HG03108 (cell line): Measurements from ENCODE around the gene DNAJC5.
A peak's percentile ranks its signal among the peaks of the same experiment; 100 is the strongest.
"Not testable (repeated sequence)": the region's sequence is repeated elsewhere in the genome, so short reads cannot be mapped to it uniquely, and the experiment has no call there.

Experiments
- ATAC-seq: cut with Tn5 transposase; IDR thresholded peaks from one replicate; pipeline ENCODE4 v1.9.1; 2021; ENCODE audit warnings: moderate library complexity; ENCODE audit not compliant: unreplicated experiment

Gene DNAJC5

DNA sequence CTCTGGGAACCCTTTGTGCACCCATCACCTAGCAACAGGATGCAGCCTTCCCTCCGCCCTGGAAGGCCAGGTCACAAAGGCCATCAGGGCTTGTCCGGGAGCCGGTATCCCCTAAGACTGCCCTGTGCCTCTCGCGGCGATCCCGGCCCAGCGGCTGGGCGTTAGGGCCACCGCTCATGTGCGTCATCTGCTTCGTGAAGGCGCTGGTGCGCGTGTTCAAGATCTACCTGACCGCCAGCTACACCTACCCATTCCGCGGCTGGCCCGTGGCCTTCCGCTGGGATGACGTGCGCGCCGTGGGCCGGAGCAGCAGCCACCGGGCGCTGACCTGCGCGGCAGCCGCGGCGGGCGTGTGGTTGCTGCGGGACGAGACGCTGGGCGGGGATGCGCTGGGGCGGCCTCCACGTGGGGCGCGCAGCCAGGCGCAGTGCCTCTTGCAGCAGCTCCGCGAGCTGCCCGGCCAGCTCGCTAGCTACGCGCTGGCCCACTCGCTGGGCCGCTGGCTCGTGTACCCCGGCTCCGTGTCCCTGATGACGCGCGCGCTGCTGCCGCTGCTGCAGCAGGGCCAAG is 33.5 kb upstream of the DNAJC5 start, which contains the start of gene ABHD16B:
TSS of gene ABHD16B (plus strand) at position 134 of the 570 bp plus-strand sequence. CDS start at position 177, 43 bp downstream.
- ATAC-seq: no peak

DNA sequence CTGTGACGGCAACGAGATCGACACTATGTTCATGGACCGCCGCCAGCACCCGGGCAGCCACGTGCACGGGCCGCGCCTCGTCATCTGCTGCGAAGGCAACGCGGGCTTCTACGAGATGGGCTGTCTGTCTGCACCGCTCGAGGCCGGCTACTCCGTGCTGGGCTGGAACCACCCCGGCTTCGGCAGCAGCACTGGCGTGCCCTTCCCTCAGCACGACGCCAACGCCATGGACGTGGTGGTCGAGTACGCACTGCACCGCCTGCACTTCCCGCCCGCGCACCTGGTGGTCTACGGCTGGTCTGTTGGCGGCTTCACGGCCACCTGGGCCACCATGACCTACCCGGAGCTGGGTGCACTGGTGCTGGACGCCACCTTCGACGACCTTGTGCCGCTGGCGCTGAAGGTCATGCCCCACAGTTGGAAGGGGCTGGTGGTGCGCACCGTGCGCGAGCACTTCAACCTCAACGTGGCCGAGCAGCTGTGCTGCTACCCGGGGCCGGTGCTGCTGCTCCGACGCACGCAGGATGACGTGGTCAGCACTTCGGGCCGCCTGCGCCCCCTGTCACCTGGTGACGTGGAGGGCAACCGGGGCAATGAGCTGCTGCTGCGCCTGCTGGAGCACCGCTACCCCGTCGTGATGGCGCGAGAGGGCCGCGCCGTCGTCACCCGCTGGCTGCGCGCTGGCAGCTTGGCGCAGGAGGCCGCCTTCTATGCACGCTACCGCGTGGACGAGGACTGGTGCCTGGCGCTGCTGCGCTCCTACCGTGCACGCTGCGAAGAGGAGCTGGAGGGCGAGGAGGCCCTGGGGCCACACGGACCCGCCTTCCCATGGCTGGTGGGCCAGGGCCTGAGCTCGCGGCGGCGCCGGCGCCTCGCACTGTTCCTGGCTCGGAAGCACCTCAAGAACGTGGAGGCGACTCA is 32.7 kb upstream of the DNAJC5 start:
- ATAC-seq: no peak

DNA sequence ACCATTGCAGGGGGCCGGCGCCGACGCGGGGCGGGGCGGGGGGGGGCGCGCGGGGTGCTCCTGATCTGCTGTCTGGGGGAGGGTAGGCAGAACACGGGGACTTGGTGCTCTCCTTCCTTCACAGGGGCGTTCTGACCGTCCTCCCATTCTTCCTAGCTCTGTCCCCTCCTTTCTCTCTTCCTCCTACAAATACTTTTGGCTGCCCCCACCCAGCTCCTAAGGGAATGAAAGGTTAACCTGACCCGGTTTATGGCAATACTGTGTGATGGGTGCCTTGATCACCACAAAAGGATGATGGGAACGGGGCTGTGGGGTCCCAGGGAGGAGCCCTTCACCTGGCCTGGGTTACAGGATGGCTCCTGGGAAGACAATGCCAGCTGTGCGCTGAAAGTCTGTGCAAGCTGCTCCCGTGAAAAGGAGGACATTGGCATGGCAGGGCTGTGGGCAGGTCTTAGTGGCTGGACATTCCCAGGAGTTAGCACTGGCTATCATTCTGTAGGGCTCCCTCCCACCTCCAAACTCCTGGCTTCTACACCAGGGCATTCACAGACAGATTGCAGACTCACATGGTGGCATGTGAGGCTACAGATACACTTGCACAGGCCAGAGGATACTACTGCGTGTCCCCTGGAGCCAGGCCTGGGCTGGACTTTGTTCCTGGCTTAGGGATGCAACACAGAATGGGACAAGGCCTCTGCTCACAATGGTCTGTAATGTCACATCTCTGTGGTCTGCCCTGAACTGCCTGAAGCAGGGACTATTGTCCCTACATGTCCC is 31.7 kb upstream of the DNAJC5 start:
- no peak for ATAC-seq

DNA sequence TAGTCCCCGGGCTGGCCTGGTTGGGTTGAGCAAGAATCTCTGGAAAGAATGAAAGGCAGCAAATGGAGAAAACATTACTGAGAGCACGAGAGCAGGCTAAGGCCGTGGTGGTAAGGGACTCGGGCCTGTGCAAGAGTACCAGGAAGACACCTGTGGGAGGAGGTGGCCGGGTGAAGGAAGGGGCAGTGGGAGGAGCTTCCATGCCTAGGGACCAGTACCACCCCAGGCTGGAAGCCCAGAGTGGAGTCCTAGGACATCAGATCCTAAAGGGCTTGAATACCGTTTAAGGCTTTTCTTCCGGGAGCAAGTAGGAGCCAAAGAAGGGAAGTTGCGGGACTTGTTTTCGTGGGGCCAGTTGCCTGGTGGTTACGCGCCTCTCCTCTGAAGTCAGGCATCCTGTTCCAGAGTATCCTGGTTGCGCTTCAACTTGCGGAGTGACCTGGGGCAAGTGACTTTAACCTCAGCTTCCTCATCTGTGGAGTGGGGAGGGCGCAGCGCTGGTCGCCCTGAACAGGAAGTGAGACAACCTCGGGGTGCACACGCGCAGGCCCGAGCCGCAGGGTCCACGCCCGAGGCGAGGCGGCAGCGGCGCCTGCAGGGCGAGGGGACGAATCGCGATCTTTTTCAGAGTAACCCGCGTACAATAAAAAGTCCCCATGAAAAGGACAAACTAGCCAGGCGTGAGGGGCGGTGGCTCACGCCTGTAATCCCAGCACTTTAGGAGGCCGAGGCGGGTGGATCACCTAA is 31.0 kb upstream of the DNAJC5 start:
- peak; percentile 67 for ATAC-seq

DNA sequence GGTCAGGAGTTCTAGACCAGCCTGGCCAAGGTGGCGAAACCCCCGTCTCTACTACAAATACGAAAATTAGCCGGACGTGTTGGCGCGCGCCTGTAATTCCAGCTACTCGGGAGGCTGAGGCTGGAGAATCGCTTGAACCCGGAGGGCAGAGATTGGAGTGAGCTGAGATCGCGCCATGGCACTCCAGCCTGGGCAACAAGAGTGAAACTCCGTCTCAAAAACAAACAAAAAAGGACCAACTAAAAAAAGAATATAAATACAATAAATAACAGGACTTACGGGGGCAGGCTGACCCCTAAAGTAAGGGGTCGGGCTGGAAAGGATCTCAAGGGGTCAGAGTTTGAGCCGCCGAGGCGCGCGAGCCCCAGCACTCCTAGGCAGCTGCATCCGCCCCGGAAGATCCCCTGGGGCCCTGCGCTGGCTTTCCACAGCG is 30.4 kb upstream of the DNAJC5 start:
- ATAC-seq: no peak

DNA sequence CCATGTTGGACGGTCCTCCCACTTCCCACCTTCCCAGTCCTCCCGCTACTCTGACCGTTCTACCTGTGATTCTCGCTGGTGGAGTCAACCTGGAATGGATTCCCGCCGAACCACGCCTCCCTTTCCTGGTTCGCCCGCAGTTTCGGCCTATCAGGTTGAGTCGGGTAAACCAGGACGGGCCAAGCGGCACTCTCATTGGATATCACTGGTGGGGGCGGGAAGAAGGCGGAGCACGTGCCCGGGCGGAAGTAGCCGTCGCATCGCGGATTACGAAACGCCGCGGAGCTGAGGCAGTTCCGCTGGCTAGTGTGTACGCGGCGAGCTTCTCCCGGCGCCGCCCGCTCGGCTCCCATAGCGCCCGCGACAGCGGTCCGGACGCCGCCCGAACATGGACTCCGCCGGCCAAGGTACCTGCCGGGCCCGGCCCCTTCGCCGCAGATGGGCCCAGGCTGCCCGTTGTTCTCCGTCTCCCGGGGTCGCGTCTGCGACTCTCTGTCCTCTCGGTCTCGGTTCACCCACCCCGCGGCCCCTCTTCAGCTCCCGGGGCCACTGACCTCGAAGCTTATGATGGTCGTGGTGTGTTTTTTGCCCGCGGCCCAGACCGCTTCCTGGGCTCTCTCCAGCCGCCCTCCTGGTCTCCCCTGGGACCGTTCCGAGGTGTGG is 29.8 kb upstream of the DNAJC5 start, which contains the start of gene TPD52L2:
TSS of gene TPD52L2 (plus strand) at position 293 of the 663 bp plus-strand sequence. CDS start at position 389, 96 bp downstream.
- peak; percentile 64 for ATAC-seq

DNA sequence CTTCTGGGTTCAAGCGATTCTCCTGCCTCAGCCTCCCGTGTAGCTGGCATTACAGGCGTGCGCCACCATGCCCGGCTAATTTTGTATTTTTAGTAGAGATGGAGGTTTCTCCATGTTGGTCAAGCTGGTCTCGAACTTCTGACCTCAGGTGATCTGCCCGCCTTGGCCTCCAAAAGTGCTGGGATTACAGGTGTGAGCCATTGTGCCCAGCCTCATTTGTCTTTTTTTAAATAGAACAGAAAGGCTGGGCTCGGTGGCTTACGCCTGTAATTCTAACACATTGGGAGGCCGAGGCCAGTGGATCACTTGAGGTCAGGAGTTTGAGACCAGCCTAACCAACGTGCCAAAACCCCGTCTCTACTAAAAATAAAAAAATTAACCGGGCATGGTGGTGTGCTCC is 27.9 kb upstream of the DNAJC5 start:
- not testable (repeated sequence) for ATAC-seq

DNA sequence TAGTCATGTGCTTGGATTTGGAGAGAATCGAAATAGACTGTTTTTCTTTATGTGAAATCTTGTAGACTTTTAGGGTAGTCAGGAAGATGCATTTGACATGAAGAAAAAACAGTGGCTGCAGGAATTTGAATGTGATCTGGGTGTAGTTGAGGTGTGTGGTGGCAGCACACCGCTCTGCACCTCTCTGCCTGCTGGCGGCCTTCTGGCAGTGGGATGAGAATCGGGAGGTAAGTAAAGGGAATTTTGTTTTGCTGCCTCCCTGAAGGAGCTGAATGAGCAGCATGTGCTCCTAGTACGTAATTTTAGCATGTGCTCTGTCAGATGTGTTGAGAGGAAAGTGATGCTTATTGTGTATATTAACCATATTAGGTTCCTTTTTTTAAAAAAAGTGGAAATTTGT is 26.7 kb upstream of the DNAJC5 start:
- no peak for ATAC-seq

DNA sequence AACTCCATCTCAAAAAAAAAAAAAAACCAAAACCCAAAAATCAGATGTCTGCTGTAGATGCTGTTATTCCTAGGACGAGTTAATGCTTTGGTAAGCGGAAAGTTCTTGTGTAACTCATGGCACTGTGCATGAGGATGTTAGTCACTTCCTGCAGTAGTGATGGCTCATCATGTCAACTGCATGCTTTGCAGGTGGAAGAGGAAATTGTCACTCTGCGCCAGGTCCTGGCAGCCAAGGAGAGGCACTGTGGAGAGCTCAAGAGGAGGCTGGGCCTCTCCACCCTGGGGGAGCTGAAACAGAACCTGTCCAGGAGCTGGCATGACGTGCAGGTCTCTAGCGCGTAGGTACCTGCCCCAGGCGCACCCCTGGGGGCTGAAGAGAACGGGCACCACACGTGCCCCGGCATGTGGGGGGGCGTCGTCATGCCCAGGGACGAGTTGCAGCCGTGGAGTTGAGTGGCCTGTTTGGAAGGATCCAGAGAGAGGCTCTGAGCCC is 21.4 kb upstream of the DNAJC5 start:
- ATAC-seq: no peak

DNA sequence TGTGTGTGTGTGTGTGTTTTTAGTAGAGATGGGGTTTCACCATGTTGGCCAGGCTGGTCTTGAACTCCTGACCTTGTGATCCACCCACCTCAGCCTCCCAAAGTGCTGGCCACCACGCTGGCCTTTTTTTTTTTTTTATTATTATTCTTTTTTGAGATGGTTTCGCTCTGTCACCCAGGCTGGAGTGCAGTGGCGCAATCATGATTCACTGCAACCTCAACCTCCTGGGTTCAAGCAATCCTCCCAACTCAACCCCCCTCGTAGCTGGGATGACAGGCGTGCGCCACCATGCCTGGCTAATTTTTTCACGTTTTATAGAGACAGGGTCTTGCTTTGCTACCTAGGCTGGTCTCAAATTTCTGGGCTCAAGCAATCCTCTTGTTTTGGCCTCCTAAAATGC is 20.7 kb upstream of the DNAJC5 start:
- not testable (repeated sequence) for ATAC-seq

DNA sequence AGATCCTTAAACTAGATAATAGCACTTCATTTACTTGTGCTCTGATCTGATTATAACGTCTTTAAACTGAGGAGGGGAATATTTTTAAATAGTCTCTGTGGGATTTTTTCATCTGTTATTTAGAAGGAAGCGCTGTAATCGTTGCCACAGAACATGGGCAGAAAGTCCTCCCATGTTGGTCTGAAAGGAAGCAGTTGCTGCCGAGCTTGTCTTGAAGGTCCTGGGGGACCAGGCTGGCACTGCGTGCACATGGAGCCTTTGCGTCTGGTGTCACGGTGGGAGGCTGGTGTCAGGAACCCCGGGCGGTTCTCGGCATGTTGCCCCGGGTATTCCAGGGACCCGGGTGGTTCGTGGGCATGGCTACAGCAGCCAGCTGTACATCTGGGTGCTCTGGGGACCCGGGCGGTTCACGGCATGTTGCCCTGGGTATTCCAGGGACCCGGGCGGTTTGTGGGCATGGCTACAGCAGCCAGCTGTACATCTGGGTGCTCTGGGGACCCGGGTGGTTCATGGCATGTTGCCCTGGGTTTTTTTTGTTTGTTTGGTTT is 18.4 kb upstream of the DNAJC5 start:
- ATAC-seq: no peak

DNA sequence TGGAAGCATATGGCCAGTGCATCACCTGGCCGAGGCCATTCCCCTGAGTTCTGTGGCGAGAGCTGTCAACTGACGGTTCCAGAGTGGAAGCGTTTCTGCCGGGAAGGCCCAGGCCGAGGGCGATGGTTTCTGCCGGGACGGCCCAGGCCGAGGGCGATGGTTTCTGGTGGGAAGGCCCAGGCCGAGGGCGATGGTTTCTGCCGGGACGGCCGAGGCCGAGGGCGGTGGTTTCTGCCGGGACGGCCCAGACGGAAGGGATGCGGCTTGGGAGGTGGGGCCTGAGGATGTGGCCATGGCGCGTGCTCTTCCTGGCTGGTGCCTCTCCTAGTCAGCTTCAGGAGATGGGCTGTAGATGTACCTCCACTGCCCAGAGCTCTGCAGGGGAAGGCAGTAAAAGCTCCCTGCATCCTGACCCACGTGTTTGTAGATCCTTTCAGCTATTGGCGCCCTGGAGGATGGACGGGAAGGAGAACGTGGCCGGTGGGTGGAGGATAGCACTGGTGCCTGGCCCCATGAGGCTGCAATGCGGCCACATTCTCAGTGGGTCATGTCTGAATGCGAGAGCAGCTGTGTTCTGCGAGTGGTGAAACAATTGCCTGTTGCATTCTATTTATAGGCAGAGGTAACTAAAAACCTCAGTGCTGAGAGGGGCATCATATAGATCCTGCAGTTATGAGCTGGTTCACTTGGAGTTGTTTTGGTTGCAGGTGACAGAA is 17.0 kb upstream of the DNAJC5 start:
- no peak for ATAC-seq

DNA sequence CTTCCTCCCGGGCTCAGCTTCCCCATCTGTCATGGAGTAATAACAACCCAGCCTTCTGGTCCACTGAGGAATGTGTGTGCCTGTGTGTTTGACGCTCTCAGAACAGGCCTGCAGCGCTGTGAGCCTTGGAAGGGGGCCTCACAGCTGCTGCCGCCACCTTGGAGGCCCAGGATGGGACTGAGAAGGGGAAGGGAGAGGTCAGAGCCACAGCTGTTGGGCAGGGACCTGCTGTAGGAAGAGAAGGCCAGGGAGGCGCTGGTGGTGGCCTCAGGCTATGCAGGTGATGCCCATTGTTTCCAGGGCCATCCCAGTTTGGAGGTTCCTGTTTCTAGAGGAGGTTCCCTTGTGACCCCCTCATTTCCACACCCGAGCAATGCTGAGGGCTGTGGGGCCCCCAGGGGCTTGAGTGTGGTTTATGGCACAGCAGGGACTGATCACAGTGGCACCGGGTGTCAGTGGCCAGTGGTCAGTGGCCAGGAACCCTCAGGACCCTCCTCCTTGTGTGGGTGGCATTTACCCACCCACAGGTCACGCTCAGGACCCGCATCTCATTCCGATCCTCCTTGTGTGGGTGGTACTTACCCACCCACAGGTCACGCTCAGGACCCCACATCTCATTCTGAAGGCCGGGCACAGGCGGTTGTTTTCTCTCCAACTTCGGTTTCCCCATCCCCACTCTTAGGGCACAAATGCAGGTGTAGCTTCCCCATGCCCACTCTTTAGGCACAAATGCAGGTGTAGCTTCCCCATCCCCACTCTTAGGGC is 15.8 kb upstream of the DNAJC5 start:
- no peak for ATAC-seq

DNA sequence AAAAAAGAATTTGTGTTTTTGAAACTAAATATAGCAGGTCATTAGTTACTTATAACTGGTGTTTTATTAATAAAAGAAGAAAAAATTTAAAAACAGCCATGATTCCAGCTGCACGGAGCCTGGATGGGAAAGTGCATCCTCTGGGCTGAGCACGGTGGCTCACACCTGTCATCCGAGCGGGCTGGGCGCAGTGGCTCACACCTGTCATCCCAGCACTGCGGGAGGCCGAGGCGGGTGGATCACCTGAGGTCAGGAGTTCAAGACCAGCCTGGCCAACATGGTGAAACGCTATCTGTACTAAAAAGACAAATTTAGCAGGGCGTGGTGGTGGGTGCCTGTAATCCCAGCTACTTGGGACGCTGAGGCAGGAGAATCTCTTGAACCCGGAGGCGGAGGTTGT is 14.0 kb upstream of the DNAJC5 start:
- ATAC-seq: not testable (repeated sequence)

DNA sequence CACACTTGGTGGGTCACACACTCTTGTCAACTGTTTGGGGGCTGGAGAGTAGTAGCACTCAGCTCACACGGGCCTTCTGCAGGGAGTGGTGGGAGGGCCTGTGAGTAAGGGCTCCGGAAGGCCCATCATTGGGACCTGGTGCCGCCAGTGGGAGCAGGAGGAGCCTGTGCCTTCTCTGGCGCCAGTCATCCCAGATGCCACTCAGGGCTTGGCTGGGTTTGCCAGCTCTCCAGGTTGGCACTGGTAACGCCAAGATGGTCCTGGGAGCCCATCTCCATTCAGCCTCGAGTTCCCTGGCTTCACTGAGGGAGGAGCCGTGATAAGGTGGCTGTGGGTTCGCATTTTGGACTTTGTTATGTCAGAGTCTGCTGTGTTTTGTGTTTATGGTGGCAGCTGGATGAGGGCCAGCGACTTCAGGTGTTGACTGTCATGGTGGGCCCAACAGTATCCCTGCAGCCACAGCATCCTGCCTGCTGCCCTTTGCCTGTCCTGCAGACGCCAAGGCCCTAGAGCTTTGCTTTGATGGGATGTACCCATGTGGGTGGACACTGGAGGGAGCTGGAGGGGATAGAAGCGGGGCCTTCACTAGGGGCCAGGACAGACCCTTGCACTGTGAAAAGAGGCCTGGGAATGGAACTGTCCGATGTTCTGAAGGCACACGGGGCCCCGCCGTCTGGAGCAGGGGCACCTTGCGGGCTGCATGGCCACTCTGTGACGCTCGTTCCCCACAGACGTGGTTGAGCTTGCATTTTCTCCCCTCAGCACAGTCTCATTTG is 13.3 kb upstream of the DNAJC5 start:
- ATAC-seq: no peak

DNA sequence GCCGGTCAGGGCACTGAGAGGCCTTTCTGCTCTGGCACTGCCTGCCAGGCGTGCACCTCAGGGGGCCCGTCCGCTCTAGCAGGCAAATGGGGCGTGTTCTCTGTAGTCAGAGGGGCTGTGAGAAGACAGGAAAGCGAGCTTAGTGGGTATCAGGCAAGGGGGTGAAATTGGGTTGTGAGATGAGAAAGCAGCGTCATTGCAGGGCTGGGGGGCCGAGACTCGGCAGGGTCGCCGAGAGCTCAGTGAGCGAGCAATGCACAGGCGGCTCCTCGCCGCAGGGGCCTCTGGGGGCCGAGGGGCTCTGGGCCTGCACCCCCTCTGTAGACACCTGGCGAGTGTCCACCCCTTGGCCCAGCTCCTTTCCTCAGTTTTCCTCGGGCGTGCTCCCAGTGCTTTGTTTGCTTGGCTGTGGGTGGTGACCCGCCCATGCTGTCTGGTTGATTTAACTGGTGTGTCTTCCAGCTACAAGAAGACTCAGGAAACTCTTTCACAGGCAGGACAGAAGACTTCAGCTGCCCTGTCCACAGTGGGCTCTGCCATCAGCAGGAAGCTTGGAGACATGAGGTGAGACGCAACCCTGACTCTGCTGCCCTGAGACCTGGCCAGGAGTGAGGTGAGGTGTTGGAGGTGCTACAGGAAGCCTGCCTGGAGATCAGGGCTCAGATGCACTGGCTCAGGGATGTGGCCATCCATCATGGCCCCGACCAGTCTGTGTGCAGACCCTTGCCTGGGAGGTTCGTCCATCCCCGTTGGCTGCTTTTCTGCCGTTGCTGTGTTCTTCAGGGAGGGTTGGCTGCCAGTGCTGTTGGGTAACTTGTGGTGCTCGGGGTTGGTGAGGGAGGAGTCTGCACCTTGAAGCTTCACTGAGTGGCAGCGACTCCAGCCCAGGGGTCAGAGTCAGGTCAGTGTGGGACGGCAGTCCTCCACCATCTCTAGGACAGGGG is 12.4 kb upstream of the DNAJC5 start:
- no peak for ATAC-seq
